WTC11 (cell line): ENCODE measurements around the gene ITGA3. TPM values are rescaled to one million over a fixed set of nuclear protein-coding genes. Genes with fewer than 3 reads are reported as not detected.

Experiments used
- ATAC-seq: fragments of 200-7000 bp; cut with Tn5 transposase; 2 replicates; pipeline ENCODE4 v1.10.0; 2021; ENCODE audit warnings: mild to moderate bottlenecking, moderate library complexity
- CTCF ChIA-PET: fragments of 300-600 bp; sonication (Branson Sonifier 250); formaldehyde crosslinking; loops from one replicate; lab custom pipeline; 2021; ENCODE audit warnings: antibody characterized with exemption; lab: Charles Lee
- POLR2A ChIA-PET: fragments of 350-600 bp; sonication (Branson Sonifier 250); formaldehyde crosslinking; loops from one replicate; lab custom pipeline; 2021; ENCODE audit warnings: antibody characterized with exemption; lab: Charles Lee
- DNase-seq: peaks from one replicate; pipeline ENCODE4 v3.0.0; 2021; ENCODE audit warnings: low spot score
- H3K27ac Mint-ChIP-seq: 2 replicates; pipeline ENCODE4 v1.8.0; 2021; ENCODE audit warnings: mixed read lengths
- H3K27me3 Mint-ChIP-seq: 2 replicates; pipeline ENCODE4 v1.8.0; 2021; ENCODE audit warnings: low read depth, mild to moderate bottlenecking, moderate library complexity, mixed read lengths
- H3K36me3 Mint-ChIP-seq: 2 replicates; pipeline ENCODE4 v1.8.0; 2021; ENCODE audit warnings: mixed read lengths
- H3K4me1 Mint-ChIP-seq: 2 replicates; pipeline ENCODE4 v1.8.0; 2022; ENCODE audit warnings: mixed read lengths
- H3K4me3 Mint-ChIP-seq: 2 replicates; pipeline ENCODE4 v1.8.0; 2021; ENCODE audit warnings: mild to moderate bottlenecking, moderate library complexity, mixed read lengths
- H3K9me3 Mint-ChIP-seq: 2 replicates; pipeline ENCODE4 v1.8.0; 2021; ENCODE audit warnings: mixed read lengths
- FOXK1 ChIP-seq: sonication (generic); formaldehyde crosslinking; IDR thresholded peaks from 2 replicates; pipeline ENCODE4 v1.8.0; 2022; ENCODE audit warnings: mild to moderate bottlenecking, moderate library complexity, missing genetic modification reagents
- GRHL2 ChIP-seq: fragments of 250-450 bp; sonication (Bioruptor Pico); IDR thresholded peaks from 2 replicates; pipeline ENCODE4 v1.8.0; 2022; ENCODE audit warnings: mild to moderate bottlenecking, moderate library complexity; ENCODE audit not compliant: insufficient replicate concordance, severe bottlenecking
- NR1H2 ChIP-seq: sonication (generic); formaldehyde crosslinking; IDR thresholded peaks from 2 replicates; pipeline ENCODE4 v1.9.0; 2021; ENCODE audit warnings: mild to moderate bottlenecking, moderate library complexity, missing genetic modification reagents
- NR2C2 ChIP-seq: sonication (generic); formaldehyde crosslinking; IDR thresholded peaks from 2 replicates; pipeline ENCODE4 v1.8.0; 2022; ENCODE audit warnings: mild to moderate bottlenecking, missing genetic modification reagents
- SMAD4 ChIP-seq: sonication (generic); formaldehyde crosslinking; IDR thresholded peaks from 2 replicates; pipeline ENCODE4 v1.8.0; 2022; ENCODE audit warnings: mild to moderate bottlenecking, missing genetic modification reagents
- TCF7 ChIP-seq: sonication (generic); formaldehyde crosslinking; IDR thresholded peaks from 2 replicates; pipeline ENCODE4 v1.8.0; 2022; ENCODE audit warnings: mild to moderate bottlenecking, low read depth, missing genetic modification reagents, moderate library complexity
- ZNF416 ChIP-seq: fragments of 250-450 bp; sonication (Bioruptor Pico); IDR thresholded peaks from 2 replicates; pipeline ENCODE4 v1.9.0; 2021; ENCODE audit warnings: mild to moderate bottlenecking, inconsistent platforms
- total RNA-seq: library from RNA; stranded (reverse); gene quantifications from 3 replicates; pipeline ENCODE4 v1.2.3, GENCODE V29; 2021
- TF ChIP-seq, protein P1 (sequence below): sonication (generic); formaldehyde crosslinking; IDR thresholded peaks from 2 replicates; pipeline ENCODE4 v1.8.1; 2022; ENCODE audit warnings: mild to moderate bottlenecking, missing genetic modification reagents, moderate library complexity, borderline replicate concordance
- TF ChIP-seq, protein P2 (sequence below): sonication (generic); formaldehyde crosslinking; IDR thresholded peaks from 2 replicates; pipeline ENCODE4 v1.8.1; 2023; ENCODE audit warnings: mild to moderate bottlenecking, missing genetic modification reagents, borderline replicate concordance
- TF ChIP-seq, protein P3 (sequence below): fragments of 250-450 bp; sonication (Bioruptor Pico); IDR thresholded peaks from 2 replicates; pipeline ENCODE4 v2.1.2; 2022; ENCODE audit warnings: mild to moderate bottlenecking, moderate library complexity
- TF ChIP-seq, protein P4 (sequence below): fragments of 250-450 bp; sonication (Bioruptor Pico); IDR thresholded peaks from 2 replicates; pipeline ENCODE4 v1.9.0; 2021; ENCODE audit warnings: mild to moderate bottlenecking
- TF ChIP-seq, protein P5 (sequence below): fragments of 200-600 bp; IDR thresholded peaks from 2 replicates; pipeline ENCODE4 v1.8.0; 2022; ENCODE audit warnings: antibody characterized with exemption
- TF ChIP-seq, protein P6 (sequence below): sonication (generic); formaldehyde crosslinking; IDR thresholded peaks from 2 replicates; pipeline ENCODE4 v1.8.0; 2022; ENCODE audit warnings: missing genetic modification reagents
- TF ChIP-seq, protein P7 (sequence below): sonication (generic); formaldehyde crosslinking; IDR thresholded peaks from 2 replicates; pipeline ENCODE4 v1.8.1; 2023; ENCODE audit warnings: mild to moderate bottlenecking, missing genetic modification reagents, moderate library complexity

The ITGA3 gene
- total RNA-seq, 1 experiment from 2014 or later, result 35.3 TPM

DNA sequence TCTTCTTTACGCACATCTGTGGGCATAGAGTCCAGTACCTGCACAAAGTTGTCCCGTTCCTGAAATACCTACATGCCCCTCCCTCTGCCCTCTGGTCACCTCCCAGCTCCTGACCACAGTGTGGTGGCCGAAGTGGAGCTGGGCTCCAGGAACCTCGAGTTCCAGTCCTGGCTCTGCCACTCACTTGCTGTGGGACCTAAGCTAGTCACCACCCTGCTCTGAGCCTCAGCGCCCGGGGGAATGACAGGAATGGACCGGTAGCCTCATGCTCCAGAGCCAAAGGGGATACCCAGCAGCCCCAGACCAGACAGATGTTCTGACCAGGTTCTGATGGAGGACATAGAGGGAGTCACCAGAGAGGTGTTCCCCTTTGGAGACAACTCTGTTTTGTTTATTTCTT is 26.7 kb upstream of the ITGA3 start (continued):
- TF ChIP-seq, protein P1, sequence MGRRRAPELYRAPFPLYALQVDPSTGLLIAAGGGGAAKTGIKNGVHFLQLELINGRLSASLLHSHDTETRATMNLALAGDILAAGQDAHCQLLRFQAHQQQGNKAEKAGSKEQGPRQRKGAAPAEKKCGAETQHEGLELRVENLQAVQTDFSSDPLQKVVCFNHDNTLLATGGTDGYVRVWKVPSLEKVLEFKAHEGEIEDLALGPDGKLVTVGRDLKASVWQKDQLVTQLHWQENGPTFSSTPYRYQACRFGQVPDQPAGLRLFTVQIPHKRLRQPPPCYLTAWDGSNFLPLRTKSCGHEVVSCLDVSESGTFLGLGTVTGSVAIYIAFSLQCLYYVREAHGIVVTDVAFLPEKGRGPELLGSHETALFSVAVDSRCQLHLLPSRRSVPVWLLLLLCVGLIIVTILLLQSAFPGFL, result no peak
- no peak for TF ChIP-seq SMAD4 (CRISPR knock-in tag)
- TF ChIP-seq, protein P2, sequence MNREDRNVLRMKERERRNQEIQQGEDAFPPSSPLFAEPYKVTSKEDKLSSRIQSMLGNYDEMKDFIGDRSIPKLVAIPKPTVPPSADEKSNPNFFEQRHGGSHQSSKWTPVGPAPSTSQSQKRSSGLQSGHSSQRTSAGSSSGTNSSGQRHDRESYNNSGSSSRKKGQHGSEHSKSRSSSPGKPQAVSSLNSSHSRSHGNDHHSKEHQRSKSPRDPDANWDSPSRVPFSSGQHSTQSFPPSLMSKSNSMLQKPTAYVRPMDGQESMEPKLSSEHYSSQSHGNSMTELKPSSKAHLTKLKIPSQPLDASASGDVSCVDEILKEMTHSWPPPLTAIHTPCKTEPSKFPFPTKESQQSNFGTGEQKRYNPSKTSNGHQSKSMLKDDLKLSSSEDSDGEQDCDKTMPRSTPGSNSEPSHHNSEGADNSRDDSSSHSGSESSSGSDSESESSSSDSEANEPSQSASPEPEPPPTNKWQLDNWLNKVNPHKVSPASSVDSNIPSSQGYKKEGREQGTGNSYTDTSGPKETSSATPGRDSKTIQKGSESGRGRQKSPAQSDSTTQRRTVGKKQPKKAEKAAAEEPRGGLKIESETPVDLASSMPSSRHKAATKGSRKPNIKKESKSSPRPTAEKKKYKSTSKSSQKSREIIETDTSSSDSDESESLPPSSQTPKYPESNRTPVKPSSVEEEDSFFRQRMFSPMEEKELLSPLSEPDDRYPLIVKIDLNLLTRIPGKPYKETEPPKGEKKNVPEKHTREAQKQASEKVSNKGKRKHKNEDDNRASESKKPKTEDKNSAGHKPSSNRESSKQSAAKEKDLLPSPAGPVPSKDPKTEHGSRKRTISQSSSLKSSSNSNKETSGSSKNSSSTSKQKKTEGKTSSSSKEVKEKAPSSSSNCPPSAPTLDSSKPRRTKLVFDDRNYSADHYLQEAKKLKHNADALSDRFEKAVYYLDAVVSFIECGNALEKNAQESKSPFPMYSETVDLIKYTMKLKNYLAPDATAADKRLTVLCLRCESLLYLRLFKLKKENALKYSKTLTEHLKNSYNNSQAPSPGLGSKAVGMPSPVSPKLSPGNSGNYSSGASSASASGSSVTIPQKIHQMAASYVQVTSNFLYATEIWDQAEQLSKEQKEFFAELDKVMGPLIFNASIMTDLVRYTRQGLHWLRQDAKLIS (CRISPR knock-in tag), result no peak
- TF ChIP-seq, protein P3, sequence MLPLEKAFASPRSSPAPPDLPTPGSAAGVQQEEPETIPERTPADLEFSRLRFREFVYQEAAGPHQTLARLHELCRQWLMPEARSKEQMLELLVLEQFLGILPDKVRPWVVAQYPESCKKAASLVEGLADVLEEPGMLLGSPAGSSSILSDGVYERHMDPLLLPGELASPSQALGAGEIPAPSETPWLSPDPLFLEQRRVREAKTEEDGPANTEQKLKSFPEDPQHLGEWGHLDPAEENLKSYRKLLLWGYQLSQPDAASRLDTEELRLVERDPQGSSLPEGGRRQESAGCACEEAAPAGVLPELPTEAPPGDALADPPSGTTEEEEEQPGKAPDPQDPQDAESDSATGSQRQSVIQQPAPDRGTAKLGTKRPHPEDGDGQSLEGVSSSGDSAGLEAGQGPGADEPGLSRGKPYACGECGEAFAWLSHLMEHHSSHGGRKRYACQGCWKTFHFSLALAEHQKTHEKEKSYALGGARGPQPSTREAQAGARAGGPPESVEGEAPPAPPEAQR (CRISPR knock-in tag), result no peak

DNA sequence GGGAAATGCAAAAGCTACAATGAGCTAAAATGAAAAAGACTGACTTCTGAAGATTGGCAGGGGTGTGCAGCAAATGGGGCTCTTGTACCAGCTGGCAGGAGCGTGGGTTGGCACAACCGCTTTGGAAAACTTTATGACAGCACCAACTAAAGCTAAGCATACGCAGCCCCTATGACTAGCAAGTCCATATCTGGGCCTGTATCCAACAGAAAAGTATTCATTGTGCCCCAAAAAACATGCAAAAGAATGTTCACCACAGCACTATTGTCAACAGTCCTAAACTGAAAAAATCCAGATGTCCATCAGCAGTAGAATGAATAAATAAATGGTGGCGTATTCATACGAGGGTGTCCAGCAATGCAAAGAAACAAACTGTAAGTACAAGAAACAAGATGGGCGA is 22.6 kb upstream of the ITGA3 start:
- ATAC-seq (no peak), DNase-seq (no peak)
- TF ChIP-seq NR2C2 (CRISPR knock-in tag) (no peak), NR1H2 (CRISPR knock-in tag) (no peak), TCF7 (no peak), FOXK1 (CRISPR knock-in tag) (no peak), ZNF416 (CRISPR knock-in tag) (no peak), GRHL2 (no peak)
- TF ChIP-seq, protein P4, sequence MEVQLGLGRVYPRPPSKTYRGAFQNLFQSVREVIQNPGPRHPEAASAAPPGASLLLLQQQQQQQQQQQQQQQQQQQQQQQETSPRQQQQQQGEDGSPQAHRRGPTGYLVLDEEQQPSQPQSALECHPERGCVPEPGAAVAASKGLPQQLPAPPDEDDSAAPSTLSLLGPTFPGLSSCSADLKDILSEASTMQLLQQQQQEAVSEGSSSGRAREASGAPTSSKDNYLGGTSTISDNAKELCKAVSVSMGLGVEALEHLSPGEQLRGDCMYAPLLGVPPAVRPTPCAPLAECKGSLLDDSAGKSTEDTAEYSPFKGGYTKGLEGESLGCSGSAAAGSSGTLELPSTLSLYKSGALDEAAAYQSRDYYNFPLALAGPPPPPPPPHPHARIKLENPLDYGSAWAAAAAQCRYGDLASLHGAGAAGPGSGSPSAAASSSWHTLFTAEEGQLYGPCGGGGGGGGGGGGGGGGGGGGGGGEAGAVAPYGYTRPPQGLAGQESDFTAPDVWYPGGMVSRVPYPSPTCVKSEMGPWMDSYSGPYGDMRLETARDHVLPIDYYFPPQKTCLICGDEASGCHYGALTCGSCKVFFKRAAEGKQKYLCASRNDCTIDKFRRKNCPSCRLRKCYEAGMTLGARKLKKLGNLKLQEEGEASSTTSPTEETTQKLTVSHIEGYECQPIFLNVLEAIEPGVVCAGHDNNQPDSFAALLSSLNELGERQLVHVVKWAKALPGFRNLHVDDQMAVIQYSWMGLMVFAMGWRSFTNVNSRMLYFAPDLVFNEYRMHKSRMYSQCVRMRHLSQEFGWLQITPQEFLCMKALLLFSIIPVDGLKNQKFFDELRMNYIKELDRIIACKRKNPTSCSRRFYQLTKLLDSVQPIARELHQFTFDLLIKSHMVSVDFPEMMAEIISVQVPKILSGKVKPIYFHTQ, result no peak
- TF ChIP-seq, protein P5, sequence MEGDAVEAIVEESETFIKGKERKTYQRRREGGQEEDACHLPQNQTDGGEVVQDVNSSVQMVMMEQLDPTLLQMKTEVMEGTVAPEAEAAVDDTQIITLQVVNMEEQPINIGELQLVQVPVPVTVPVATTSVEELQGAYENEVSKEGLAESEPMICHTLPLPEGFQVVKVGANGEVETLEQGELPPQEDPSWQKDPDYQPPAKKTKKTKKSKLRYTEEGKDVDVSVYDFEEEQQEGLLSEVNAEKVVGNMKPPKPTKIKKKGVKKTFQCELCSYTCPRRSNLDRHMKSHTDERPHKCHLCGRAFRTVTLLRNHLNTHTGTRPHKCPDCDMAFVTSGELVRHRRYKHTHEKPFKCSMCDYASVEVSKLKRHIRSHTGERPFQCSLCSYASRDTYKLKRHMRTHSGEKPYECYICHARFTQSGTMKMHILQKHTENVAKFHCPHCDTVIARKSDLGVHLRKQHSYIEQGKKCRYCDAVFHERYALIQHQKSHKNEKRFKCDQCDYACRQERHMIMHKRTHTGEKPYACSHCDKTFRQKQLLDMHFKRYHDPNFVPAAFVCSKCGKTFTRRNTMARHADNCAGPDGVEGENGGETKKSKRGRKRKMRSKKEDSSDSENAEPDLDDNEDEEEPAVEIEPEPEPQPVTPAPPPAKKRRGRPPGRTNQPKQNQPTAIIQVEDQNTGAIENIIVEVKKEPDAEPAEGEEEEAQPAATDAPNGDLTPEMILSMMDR, result no peak
- TF ChIP-seq, protein P6, sequence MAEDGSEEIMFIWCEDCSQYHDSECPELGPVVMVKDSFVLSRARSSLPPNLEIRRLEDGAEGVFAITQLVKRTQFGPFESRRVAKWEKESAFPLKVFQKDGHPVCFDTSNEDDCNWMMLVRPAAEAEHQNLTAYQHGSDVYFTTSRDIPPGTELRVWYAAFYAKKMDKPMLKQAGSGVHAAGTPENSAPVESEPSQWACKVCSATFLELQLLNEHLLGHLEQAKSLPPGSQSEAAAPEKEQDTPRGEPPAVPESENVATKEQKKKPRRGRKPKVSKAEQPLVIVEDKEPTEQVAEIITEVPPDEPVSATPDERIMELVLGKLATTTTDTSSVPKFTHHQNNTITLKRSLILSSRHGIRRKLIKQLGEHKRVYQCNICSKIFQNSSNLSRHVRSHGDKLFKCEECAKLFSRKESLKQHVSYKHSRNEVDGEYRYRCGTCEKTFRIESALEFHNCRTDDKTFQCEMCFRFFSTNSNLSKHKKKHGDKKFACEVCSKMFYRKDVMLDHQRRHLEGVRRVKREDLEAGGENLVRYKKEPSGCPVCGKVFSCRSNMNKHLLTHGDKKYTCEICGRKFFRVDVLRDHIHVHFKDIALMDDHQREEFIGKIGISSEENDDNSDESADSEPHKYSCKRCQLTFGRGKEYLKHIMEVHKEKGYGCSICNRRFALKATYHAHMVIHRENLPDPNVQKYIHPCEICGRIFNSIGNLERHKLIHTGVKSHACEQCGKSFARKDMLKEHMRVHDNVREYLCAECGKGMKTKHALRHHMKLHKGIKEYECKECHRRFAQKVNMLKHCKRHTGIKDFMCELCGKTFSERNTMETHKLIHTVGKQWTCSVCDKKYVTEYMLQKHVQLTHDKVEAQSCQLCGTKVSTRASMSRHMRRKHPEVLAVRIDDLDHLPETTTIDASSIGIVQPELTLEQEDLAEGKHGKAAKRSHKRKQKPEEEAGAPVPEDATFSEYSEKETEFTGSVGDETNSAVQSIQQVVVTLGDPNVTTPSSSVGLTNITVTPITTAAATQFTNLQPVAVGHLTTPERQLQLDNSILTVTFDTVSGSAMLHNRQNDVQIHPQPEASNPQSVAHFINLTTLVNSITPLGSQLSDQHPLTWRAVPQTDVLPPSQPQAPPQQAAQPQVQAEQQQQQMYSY (CRISPR knock-in tag), result no peak
- TF ChIP-seq, protein P7, sequence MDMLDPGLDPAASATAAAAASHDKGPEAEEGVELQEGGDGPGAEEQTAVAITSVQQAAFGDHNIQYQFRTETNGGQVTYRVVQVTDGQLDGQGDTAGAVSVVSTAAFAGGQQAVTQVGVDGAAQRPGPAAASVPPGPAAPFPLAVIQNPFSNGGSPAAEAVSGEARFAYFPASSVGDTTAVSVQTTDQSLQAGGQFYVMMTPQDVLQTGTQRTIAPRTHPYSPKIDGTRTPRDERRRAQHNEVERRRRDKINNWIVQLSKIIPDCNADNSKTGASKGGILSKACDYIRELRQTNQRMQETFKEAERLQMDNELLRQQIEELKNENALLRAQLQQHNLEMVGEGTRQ (CRISPR knock-in tag), result no peak
- peaks cover 10% of the 10 kb centered on the region for H3K27me3 Mint-ChIP-seq
- POLR2A ChIA-PET, result no interaction called here
- H3K9me3 Mint-ChIP-seq, result no peaks in the 10 kb centered on the region
- CTCF ChIA-PET, result interaction anchor here (2.0 to 8.2 kb wide), 2 partner anchors 54 to 61 kb away, joined by 9 to 71 read pairs; partner anchors contain the start of gene PDK2
- H3K27ac Mint-ChIP-seq, result no peak overlapping the region
- H3K4me3 Mint-ChIP-seq, result no peak overlapping the region
- no peaks in the 10 kb centered on the region for H3K36me3 Mint-ChIP-seq
- H3K4me1 Mint-ChIP-seq, result peaks cover 21% of the 10 kb centered on the region
